Erythroblast (primary cell): Measurements from ENCODE around the gene POF1B.

Source experiments
- GATA1 ChIP-seq: IDR thresholded peaks from 2 replicates; pipeline ENCODE4 v1.6.1; 2011; ENCODE audit warnings: low read depth, mild to moderate bottlenecking, control low read depth, low read length, moderate library complexity
- POLR2A ChIP-seq: IDR thresholded peaks from 2 replicates; pipeline ENCODE4 v1.6.1; 2011; ENCODE audit warnings: mild to moderate bottlenecking, low read length

- no peak for TF ChIP-seq POLR2A
- TF ChIP-seq GATA1, result no peak
Measured at GRCh38 chrX:85375333-85375738, 4.1 kb downstream of the POF1B start.
